GM12873 (cell line): ENCODE data around the gene PTPN14.

Experiments
- TF ChIP-seq, protein P1 (sequence below): IDR thresholded peaks from 2 replicates; pipeline ENCODE4 v1.5.1; 2012; ENCODE audit warnings: low read depth, mild to moderate bottlenecking, moderate library complexity, low read length, control low read depth; ENCODE audit not compliant: insufficient read depth; ENCODE audit errors: missing control alignments

PTPN14 gene

DNA sequence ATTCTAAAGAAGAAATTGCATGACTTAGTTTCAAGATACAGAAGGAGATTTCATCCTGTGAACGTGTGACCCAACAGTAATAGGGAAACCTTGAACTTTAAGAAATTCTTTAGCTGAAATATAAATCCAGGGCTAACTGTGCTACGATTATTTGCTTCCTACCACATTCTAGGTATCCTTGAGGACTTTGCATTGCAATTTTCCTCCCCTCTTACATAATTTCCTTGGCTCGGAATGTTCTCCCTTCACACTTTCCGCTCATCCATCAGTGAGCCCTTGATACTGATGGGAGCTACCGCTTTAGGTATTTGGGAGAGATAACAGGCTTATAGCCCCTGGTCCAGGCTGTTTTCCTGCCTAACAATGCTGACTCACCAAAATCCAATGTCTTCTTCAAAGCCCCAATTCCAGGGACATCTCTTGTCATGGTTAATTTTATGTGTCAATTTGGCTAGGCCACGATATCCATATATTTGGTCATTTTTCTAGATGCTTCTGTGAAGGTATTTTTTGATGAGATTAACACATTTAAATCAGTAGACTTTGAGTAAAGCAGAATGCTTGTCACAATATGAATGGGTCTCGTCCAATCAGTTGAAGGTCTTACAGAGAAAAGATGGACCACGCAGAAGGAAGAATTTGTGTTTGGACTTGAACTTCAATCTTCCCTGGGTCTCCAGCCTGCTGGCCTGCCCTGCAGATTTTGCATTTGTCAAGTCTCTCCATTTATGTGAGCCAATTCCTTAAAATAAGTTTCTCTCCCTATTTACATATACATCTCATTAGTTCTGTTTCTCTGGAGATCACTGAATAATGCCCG, 121.2 kb downstream of the PTPN14 start:
- TF ChIP-seq, protein P1, sequence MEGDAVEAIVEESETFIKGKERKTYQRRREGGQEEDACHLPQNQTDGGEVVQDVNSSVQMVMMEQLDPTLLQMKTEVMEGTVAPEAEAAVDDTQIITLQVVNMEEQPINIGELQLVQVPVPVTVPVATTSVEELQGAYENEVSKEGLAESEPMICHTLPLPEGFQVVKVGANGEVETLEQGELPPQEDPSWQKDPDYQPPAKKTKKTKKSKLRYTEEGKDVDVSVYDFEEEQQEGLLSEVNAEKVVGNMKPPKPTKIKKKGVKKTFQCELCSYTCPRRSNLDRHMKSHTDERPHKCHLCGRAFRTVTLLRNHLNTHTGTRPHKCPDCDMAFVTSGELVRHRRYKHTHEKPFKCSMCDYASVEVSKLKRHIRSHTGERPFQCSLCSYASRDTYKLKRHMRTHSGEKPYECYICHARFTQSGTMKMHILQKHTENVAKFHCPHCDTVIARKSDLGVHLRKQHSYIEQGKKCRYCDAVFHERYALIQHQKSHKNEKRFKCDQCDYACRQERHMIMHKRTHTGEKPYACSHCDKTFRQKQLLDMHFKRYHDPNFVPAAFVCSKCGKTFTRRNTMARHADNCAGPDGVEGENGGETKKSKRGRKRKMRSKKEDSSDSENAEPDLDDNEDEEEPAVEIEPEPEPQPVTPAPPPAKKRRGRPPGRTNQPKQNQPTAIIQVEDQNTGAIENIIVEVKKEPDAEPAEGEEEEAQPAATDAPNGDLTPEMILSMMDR = no peak

DNA sequence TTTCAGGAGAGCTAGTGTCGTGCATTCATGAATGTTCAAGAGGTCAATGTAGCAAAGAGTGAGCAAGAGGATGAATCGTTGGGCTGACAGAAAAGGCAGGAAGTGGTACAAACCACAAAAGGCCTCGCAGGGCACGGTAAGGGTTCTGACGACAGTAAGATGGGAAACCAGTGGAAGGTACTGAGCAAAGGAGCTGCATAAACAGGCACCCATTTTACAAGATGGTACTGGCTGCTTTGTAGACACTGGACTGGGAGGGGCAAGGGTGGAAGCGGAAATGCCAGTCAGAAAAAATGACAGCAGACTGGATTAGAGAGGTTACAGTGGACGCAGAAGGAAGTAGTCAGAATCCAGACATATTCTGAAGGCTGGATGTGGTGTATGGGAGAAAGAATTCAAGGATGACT, 123.5 kb downstream of the PTPN14 start:
- TF ChIP-seq, protein P1 = no peak

DNA sequence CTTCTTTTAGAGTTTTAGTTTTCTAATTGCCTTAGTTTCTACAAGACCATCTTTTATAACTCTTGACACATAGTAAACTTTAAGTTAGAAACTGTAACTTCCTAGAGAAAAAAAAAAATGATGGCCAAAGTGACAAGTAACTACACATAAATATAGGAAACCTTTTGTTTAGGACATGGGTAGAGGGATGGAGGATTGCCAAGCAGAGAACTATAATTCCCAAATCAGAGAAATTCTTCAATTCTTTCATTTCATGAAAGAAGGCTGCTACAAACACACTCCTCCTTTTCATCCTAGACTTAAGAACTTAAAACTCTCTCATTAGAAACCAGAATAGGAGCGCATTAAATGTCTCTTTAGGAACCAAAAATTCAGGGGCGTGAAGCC, 125.0 kb downstream of the PTPN14 start:
- TF ChIP-seq, protein P1 = no peak

DNA sequence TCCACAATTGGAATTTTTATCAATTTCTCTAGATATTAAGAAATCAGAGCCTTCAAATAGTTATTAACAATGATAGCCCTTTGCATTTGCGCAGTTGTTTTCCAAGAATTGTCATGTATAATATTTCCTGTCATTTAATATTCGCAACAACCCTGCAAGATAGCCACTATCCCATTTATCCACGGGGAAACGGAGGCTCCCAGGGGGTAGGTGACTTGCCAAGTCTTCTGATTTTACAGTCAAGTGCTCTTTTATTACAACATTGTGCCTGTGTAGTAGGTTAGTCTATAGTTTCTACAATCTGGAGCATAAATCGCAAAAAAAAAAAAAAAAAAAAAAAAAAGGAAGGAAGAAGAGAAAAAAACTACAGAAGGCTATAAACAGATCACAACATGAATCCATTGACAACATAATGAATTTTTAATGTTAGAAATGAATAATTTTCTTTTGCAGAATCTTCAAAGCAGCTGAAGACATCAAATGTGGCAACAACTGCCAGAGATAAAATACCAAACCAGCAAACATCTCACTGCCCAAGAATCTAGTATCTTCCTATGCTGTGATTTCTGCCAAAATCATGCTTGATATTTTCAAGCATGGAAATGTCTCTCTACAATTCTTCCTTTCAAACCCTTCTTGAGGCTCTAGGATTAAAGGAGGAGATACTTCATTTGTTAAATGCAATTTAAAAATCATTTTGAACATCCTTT, 125.5 kb downstream of the PTPN14 start:
- TF ChIP-seq, protein P1 = no peak

DNA sequence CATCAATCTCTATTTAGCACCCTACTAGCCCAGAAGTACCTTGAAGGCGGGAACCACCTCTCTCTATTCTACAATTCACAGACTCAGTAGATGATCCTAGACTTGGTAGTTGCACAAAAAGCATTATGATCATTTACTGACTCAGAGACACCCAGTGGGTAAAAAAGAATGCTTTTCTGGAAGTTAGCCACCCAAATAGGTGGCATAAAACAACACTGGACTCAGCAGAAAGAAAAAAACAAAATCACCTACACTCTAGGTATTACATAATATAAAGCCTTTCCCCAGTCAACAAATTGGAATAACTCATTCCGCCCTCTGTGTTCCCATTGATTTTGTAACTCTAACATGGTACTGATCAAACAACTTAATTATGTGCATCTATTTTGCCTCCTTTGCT, 126.3 kb downstream of the PTPN14 start:
- TF ChIP-seq, protein P1 = no peak

DNA sequence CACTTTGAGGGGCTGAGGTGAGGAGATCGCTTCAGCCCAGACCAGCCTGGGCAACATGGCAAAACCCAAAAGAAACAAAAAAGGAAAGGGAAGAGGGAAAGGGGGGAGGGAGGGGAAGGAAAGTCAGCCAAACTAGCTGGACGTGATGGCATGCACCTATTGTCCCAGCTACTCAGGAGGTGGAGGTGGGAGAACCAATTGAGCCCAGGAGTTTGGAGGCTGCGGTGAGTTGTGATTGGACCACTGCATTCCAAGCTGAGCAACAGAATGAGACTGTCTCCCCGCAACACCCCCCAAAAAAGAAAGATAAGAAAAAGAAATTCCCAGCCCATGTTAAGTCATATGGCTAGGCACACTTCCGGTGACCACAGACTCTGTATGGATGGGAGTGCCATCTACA, 128.4 kb downstream of the PTPN14 start:
- TF ChIP-seq, protein P1 = no peak

DNA sequence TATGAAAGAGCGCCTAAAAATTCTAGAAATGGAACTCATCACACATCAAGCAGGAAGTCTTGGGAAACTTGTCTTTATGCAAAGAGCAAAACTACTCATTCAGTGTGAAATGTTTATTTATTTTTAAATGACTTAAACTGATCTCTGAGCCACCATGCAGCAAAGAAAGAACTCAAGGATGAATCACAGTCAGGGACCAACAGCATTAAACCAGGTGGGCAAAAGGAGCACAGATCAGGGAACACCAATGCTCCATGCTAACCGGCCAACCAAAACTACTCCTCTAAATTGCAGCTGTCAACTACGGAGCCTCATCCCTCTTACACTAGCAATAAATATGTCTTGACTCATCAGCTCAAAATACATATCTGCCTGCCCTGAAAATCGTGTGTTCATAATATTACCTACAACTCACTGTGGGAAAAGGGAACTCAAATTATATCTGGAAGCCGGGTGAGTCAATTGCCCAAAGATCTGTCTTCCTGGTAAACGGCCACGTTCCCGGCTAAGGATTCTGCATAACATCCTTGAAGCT, 129.2 kb downstream of the PTPN14 start:
- TF ChIP-seq, protein P1 = no peak
